ENCODE measurements around the gene KLHL11.
"Not testable (repeated sequence)": the region's sequence is repeated elsewhere in the genome, so short reads cannot be mapped to it uniquely, and the experiment has no call there.

- not testable (repeated sequence) for TF ChIP-seq CTCF (IDR thresholded peaks at IDR 0.05; ENCODE audit: low read depth, low read length, poor library complexity, severe bottlenecking); EZH2phosphoT487 (IDR thresholded peaks at IDR 0.05; ENCODE audit: borderline replicate concordance, low read length)
Observed at GRCh38 chr17:41829961-41830360, 35.3 kb downstream of the KLHL11 start.
